Esophagus squamous epithelium (tissue), 5 donors: ENCODE measurements around the gene GRK1. TPM values are rescaled to one million over a fixed set of nuclear protein-coding genes. Genes with fewer than 3 reads are reported as not detected.

Experiments used
- DNase-seq: peaks from one replicate; lab custom pipeline; 2025; lab: John Stamatoyannopoulos, UW
- H3K27ac ChIP-seq, 4 donors: fragments of 200-600 bp; sonication (generic); one replicate each; pipeline ENCODE4 v1.5.1; 2016 to 2019; ENCODE audit warnings: mild to moderate bottlenecking in 1 of 4
- H3K27me3 ChIP-seq, 4 donors: fragments of 200-600 bp; sonication (generic); 1 replicate in 3 of 4; 2 replicates in 1 of 4; pipeline versions ENCODE4 v1.5.1 to v1.6.0; 2017 to 2021; ENCODE audit warnings: antibody characterized with exemption in 1 of 4
- H3K36me3 ChIP-seq, 3 donors: fragments of 200-600 bp; sonication (generic); one replicate each; pipeline ENCODE4 v1.5.1; 2016 to 2019
- H3K4me1 ChIP-seq, 3 donors: fragments of 200-600 bp; sonication (generic); one replicate each; pipeline ENCODE4 v1.5.1; 2017 to 2019
- H3K4me3 ChIP-seq, 4 donors: fragments of 200-600 bp; sonication (generic); 1 replicate in 3 of 4; 2 replicates in 1 of 4; pipeline ENCODE4 v1.5.1; 2016 to 2019; ENCODE audit warnings: mild to moderate bottlenecking in 2 of 4, moderate library complexity in 1 of 4
- H3K9me3 ChIP-seq, 3 donors: fragments of 200-600 bp; sonication (generic); one replicate each; pipeline ENCODE4 v1.5.1; 2016 to 2019
- POLR2A ChIP-seq, 4 donors: fragments of 450-650 bp; IDR thresholded peaks; one replicate each; pipeline ENCODE4 v1.6.1; 2017; ENCODE audit warnings: antibody characterized with exemption in 4 of 4, mild to moderate bottlenecking in 4 of 4, moderate library complexity in 3 of 4
- WGBS, 2 donors: methylation state at CpG; one replicate each; pipeline ENCODE4 v1.1.5; 2018; 5-methylcytosine and 5-hydroxymethylcytosine counted together
- intact Hi-C: fragments of 100-400 bp; cut with DNase I; formaldehyde crosslinking; loops from one replicate; pipeline ENCODE4 v1.15.0; 2022
- total RNA-seq, 4 donors: library from RNA; depleted of rRNA; stranded (reverse); fragments of >200 nt; gene quantifications; one replicate each; pipeline ENCODE4 v1.1.0, GENCODE V29; 2016
- TF ChIP-seq, protein P1 (sequence below), 6 experiments: fragments of 450-650 bp in 4 of 6; fragments of 200-600 bp in 2 of 6; sonication (generic) in 2 of 6; IDR thresholded peaks; one replicate each; pipeline ENCODE4 v1.5.1; 2016 to 2019; ENCODE audit warnings: antibody characterized with exemption in 6 of 6, mild to moderate bottlenecking in 4 of 6, moderate library complexity in 4 of 6
- donor health status: DM: yes; HTN: yes; CAD: no.

GRK1 gene
- total RNA-seq, 4 donors from 2014 or later, result not detected

DNA sequence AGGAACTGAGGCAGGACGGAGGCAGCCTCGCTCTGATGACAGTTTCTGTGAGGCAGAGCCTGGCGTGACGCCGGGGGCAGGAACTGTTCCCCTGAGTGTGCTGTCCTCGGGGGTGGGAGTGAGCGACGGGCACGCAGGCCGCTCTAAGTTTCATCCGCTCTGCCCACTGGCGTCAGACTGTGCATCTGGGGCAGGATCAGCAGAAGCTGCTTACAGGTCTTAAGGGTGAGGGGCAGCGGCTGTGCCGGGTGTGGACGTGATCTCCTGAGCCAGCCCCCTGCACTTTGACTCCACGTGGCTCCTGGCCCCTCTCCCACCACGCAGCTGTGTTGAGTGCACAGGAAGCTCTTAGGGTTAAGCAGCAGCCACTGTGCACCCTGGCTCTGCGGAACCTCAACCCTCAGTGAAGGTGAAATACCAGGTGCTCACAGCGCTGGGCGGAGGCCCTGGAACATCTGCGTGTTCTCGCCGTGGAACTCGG is 1.5 kb downstream of the GRK1 start:
- Histone ChIP-seq H3K4me1 (no peaks in the 10 kb centered on the region), H3K27me3 (peaks cover 0 to 11% (median 0%) of the 10 kb centered on the region in 4 donors), H3K27ac (no peak overlapping the region), H3K4me3 (no peak overlapping the region), H3K9me3 (no peaks in the 10 kb centered on the region), H3K36me3 (no peaks in the 10 kb centered on the region)
- no peak for DNase-seq
- WGBS, 2 donors, result 70 to 87% methylated on average over 8 to 9 of the region's 24 CpGs
- TF ChIP-seq, protein P1, sequence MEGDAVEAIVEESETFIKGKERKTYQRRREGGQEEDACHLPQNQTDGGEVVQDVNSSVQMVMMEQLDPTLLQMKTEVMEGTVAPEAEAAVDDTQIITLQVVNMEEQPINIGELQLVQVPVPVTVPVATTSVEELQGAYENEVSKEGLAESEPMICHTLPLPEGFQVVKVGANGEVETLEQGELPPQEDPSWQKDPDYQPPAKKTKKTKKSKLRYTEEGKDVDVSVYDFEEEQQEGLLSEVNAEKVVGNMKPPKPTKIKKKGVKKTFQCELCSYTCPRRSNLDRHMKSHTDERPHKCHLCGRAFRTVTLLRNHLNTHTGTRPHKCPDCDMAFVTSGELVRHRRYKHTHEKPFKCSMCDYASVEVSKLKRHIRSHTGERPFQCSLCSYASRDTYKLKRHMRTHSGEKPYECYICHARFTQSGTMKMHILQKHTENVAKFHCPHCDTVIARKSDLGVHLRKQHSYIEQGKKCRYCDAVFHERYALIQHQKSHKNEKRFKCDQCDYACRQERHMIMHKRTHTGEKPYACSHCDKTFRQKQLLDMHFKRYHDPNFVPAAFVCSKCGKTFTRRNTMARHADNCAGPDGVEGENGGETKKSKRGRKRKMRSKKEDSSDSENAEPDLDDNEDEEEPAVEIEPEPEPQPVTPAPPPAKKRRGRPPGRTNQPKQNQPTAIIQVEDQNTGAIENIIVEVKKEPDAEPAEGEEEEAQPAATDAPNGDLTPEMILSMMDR (IDR thresholded peaks at IDR 0.05), result no peak
- TF ChIP-seq POLR2A (IDR thresholded peaks at IDR 0.05), result no peak
- intact Hi-C loops, result no loop called here

DNA sequence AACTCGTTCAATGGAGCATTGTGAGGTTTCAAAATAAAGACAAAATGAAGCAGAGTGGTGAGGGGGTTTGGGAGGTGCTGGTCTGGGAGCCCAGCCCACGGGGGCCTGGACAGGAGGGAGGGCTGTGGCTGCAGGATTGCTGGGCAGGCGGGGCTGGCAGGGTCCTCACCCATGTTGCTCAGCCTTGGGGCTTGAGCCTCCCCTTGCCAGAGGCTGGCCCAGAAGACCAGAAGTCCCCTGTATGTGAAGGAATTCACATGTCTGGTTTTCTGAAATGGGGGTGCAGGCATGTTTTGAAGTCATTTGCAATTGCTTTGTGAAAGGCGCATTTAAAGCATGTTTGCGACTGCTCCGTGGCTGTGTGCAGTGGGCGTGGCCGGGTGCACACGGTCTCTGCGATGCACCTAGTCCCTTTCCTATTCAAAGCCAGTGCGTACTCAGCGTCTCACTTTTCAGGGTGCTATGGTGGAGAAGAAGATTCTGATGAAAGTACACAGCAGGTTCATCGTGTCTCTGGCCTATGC is 2.3 kb downstream of the GRK1 start:
- no peak for DNase-seq
- WGBS, 2 donors, result 30 to 62% methylated on average over 8 to 9 of the region's 13 CpGs
- Histone ChIP-seq H3K27ac (no peak overlapping the region), H3K9me3 (no peaks in the 10 kb centered on the region), H3K27me3 (peaks cover 0 to 11% (median 0%) of the 10 kb centered on the region in 4 donors), H3K4me1 (no peaks in the 10 kb centered on the region), H3K36me3 (no peaks in the 10 kb centered on the region), H3K4me3 (no peak overlapping the region)
- no peak for TF ChIP-seq POLR2A (IDR thresholded peaks at IDR 0.05)
- TF ChIP-seq, protein P1 (IDR thresholded peaks at IDR 0.05), result no peak
- intact Hi-C loops, result no loop called here

DNA sequence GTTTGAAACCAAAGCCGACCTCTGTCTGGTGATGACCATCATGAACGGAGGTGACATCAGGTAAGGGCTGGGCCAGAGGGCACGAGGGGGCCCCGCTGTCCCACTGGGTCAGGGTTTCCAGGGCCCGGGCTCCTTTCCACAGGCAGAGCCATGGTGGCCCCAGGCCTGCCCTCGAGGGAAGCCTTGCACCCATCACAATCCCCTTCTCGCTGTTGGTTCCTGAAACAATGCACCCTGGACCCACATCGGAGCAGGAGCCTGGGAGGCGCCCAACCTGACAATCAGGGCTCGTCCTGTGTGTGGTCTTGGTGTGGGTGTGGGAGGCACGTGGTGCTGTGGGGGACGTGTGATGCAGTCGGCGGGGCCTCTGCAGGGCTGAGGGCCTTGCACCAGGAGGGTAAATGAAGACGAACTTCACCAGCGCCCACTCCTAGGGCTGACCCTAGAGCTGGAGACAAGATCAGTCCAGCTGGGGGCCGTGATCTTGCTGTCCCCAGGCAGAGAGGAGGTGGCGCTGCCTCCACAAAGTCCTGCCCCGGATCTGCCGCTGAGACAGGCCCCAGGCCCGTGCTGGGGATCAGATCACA is 2.8 kb downstream of the GRK1 start:
- no peak for DNase-seq
- Histone ChIP-seq H3K36me3 (no peaks in the 10 kb centered on the region), H3K27ac (no peak overlapping the region), H3K27me3 (peaks cover 0 to 8% (median 0%) of the 10 kb centered on the region in 4 donors), H3K4me3 (no peak overlapping the region), H3K9me3 (no peaks in the 10 kb centered on the region), H3K4me1 (no peaks in the 10 kb centered on the region)
- 80 to 89% methylated on average over 1 to 3 of the region's 21 CpGs for WGBS, 2 donors
- intact Hi-C loops, result no loop called here
- no peak for TF ChIP-seq POLR2A (IDR thresholded peaks at IDR 0.05)
- TF ChIP-seq, protein P1 (IDR thresholded peaks at IDR 0.05), result no peak

DNA sequence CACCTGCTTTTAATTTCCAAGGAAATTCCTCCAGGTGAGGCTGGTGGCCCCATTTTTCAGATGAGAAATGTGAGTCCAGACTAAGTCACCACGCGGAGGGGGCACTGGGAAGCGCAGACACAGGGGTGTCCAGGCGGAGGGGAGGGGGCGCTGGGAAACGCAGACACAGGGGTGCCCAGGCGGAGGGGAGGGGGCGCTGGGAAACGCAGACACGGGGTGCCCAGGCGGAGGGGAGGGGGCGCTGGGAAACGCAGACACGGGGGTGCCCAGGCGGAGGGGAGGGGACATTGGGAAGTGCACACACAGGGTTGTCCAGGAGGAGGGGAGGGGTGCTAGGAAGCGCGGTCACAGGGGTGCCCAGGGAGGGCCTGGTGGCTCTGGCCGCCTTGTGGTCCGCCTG is 3.5 kb downstream of the GRK1 start:
- TF ChIP-seq, protein P1 (IDR thresholded peaks at IDR 0.05), result no peak
- no peak for TF ChIP-seq POLR2A (IDR thresholded peaks at IDR 0.05)

More for the DNA sequence above, 3.5 kb downstream of the GRK1 start:
- 78 to 88% methylated on average over 4 to 9 of the region's 19 CpGs for WGBS, 2 donors
- intact Hi-C loops, result no loop called here
- Histone ChIP-seq H3K36me3 (no peaks in the 10 kb centered on the region), H3K27me3 (peaks cover 0 to 3% (median 0%) of the 10 kb centered on the region in 4 donors), H3K9me3 (no peaks in the 10 kb centered on the region), H3K4me3 (no peak overlapping the region), H3K27ac (no peak overlapping the region), H3K4me1 (no peaks in the 10 kb centered on the region)
- no peak for DNase-seq
